Esophagus (tissue), 2 donors: Measurements from ENCODE around the gene VSIG8. TPM values are rescaled to one million over a fixed set of nuclear protein-coding genes. Genes with fewer than 3 reads are reported as not detected.

Experiments
- H3K27ac ChIP-seq, 2 donors: one replicate each; pipeline ENCODE4 v1.5.1; 2013; ENCODE audit warnings: low read depth in 2 of 2, mild to moderate bottlenecking in 2 of 2, inconsistent platforms in 1 of 2, low read length in 1 of 2, moderate library complexity in 1 of 2
- H3K27me3 ChIP-seq, 2 donors: one replicate each; pipeline ENCODE4 v1.6.1; 2013; ENCODE audit warnings: low read length in 2 of 2, control low read depth in 1 of 2, mild to moderate bottlenecking in 1 of 2; ENCODE audit not compliant: insufficient read depth in 2 of 2, control insufficient read depth in 1 of 2
- H3K36me3 ChIP-seq, 2 donors: one replicate each; pipeline ENCODE4 v1.6.1; 2013; ENCODE audit warnings: low read length in 1 of 2; ENCODE audit not compliant: control insufficient read depth in 2 of 2, insufficient read depth in 2 of 2
- H3K4me1 ChIP-seq, 2 donors: one replicate each; pipeline ENCODE4 v1.6.1; 2013; ENCODE audit warnings: low read length in 1 of 2; ENCODE audit not compliant: control insufficient read depth in 2 of 2, insufficient read depth in 2 of 2
- H3K4me3 ChIP-seq, 2 donors: one replicate each; pipeline ENCODE4 v1.5.1; 2013; ENCODE audit warnings: low read length in 2 of 2, mild to moderate bottlenecking in 2 of 2, low read depth in 1 of 2, moderate library complexity in 1 of 2
- H3K9me3 ChIP-seq, 2 donors: one replicate each; pipeline ENCODE4 v1.6.1; 2013; ENCODE audit warnings: mild to moderate bottlenecking in 2 of 2, low read depth in 1 of 2, low read length in 1 of 2, moderate library complexity in 1 of 2; ENCODE audit not compliant: control insufficient read depth in 2 of 2, insufficient read depth in 1 of 2
- WGBS, 2 donors: extraction: QIAGEN DNeasy Blood & Tissue Kit; methylation state at CpG; one replicate each; pipeline ENCODE4 v1.1.7; 2013; 5-methylcytosine and 5-hydroxymethylcytosine counted together
- polyA plus RNA-seq, 2 donors: library from polyadenylated mRNA; stranded (reverse); fragments of 200-250 nt; gene quantifications; one replicate each; pipeline ENCODE4 v1.2.3, GENCODE V29; 2013
- donor health status: healthy with polysubstance abuse.
- donor health status: Bipolar disorder and iron deficiency.

The VSIG8 gene
- polyA plus RNA-seq, 2 donors: 4.2 to 4.4 TPM

- Histone ChIP-seq H3K36me3 (no peaks in the 10 kb centered on the region), H3K27ac (peak overlapping the region; percentile 84 to 92), H3K4me3 (no peak overlapping the region), H3K27me3 (no peaks in the 10 kb centered on the region), H3K4me1 (peaks cover 2 to 23% of the 10 kb centered on the region in 2 donors), H3K9me3 (no peaks in the 10 kb centered on the region)
- WGBS, 2 donors: 36 to 53% methylated on average over 1 of the region's 1 CpG
Observed at GRCh38 chr1:159866066-159866465, 3.6 kb upstream of the VSIG8 start.

- no peaks in the 10 kb centered on the region for H3K36me3 ChIP-seq
- no peaks in the 10 kb centered on the region for H3K9me3 ChIP-seq
- no peak overlapping the region for H3K27ac ChIP-seq
- H3K4me1 ChIP-seq: peaks cover 7 to 31% of the 10 kb centered on the region in 2 donors
- H3K4me3 ChIP-seq: no peak overlapping the region
- no peaks in the 10 kb centered on the region for H3K27me3 ChIP-seq
- WGBS, 2 donors: 84 to 90% methylated on average over 2 of the region's 2 CpGs
Observed at GRCh38 chr1:159864262-159864661, 1.8 kb upstream of the VSIG8 start.

GRCh38 chr1:159862031-159862430 is 426 bp downstream of the VSIG8 start:
- 84 to 90% methylated on average over 5 of the region's 5 CpGs for WGBS, 2 donors
- Histone ChIP-seq H3K4me3 (no peak overlapping the region), H3K9me3 (no peaks in the 10 kb centered on the region), H3K36me3 (no peaks in the 10 kb centered on the region), H3K27me3 (no peaks in the 10 kb centered on the region), H3K4me1 (peaks cover 7 to 31% of the 10 kb centered on the region in 2 donors), H3K27ac (no peak overlapping the region)

GRCh38 chr1:159861218-159861617 is 1.2 kb downstream of the VSIG8 start:
- peaks cover 7 to 28% of the 10 kb centered on the region in 2 donors for H3K4me1 ChIP-seq
- WGBS, 2 donors: 76 to 79% methylated on average over 8 of the region's 8 CpGs
- no peaks in the 10 kb centered on the region for H3K27me3 ChIP-seq
- H3K36me3 ChIP-seq: no peaks in the 10 kb centered on the region
- no peak overlapping the region for H3K4me3 ChIP-seq
- peak overlapping the region; percentile 85 to 95 for H3K27ac ChIP-seq
- no peaks in the 10 kb centered on the region for H3K9me3 ChIP-seq

- WGBS, 2 donors: 35 to 49% methylated on average over 3 of the region's 3 CpGs
- Histone ChIP-seq H3K4me1 (peaks cover 7 to 28% of the 10 kb centered on the region in 2 donors), H3K9me3 (no peaks in the 10 kb centered on the region), H3K27ac (peak overlapping the region; percentile 85 to 95), H3K36me3 (no peaks in the 10 kb centered on the region), H3K27me3 (no peaks in the 10 kb centered on the region), H3K4me3 (no peak overlapping the region)
Observed at GRCh38 chr1:159860456-159860855, 2.0 kb downstream of the VSIG8 start.

GRCh38 chr1:159859767-159860322 is 2.6 kb downstream of the VSIG8 start:
- Histone ChIP-seq H3K27me3 (no peaks in the 10 kb centered on the region), H3K4me3 (no peak overlapping the region), H3K9me3 (no peaks in the 10 kb centered on the region), H3K27ac (peak overlapping the region; percentile 85 to 95), H3K4me1 (peaks cover 4 to 29% of the 10 kb centered on the region in 2 donors), H3K36me3 (no peaks in the 10 kb centered on the region)
- WGBS, 2 donors: 42 to 55% methylated on average over 7 of the region's 7 CpGs

GRCh38 chr1:159857889-159858288 is 4.6 kb downstream of the VSIG8 start:
- H3K9me3 ChIP-seq: no peaks in the 10 kb centered on the region
- H3K4me1 ChIP-seq: peaks cover 4 to 29% of the 10 kb centered on the region in 2 donors
- 92 to 95% methylated on average over 6 of the region's 6 CpGs for WGBS, 2 donors
- H3K27me3 ChIP-seq: no peaks in the 10 kb centered on the region
- no peak overlapping the region for H3K27ac ChIP-seq
- H3K36me3 ChIP-seq: no peaks in the 10 kb centered on the region
- no peak overlapping the region for H3K4me3 ChIP-seq

GRCh38 chr1:159856576-159856975 is 5.9 kb downstream of the VSIG8 start:
- H3K36me3 ChIP-seq: no peaks in the 10 kb centered on the region
- peaks cover 4 to 28% of the 10 kb centered on the region in 2 donors for H3K4me1 ChIP-seq
- H3K9me3 ChIP-seq: no peaks in the 10 kb centered on the region
- no peaks in the 10 kb centered on the region for H3K27me3 ChIP-seq
- peak overlapping the region in 1 of 2 donors; percentile 40 for H3K27ac ChIP-seq
- 90 to 97% methylated on average over 1 of the region's 1 CpG for WGBS, 2 donors
- no peak overlapping the region for H3K4me3 ChIP-seq

GRCh38 chr1:159855709-159856108 is 6.7 kb downstream of the VSIG8 start:
- H3K4me1 ChIP-seq: peaks cover 6 to 19% of the 10 kb centered on the region in 2 donors
- no peak overlapping the region for H3K4me3 ChIP-seq
- no peaks in the 10 kb centered on the region for H3K36me3 ChIP-seq
- WGBS, 2 donors: 89% methylated on average over 32 to 34 of the region's 34 CpGs
- peak overlapping the region; percentile 61 to 94 for H3K27ac ChIP-seq
- H3K27me3 ChIP-seq: no peaks in the 10 kb centered on the region
- no peaks in the 10 kb centered on the region for H3K9me3 ChIP-seq

- Histone ChIP-seq H3K4me3 (peak overlapping the region; percentile 60 to 69), H3K27me3 (no peaks in the 10 kb centered on the region), H3K9me3 (no peaks in the 10 kb centered on the region), H3K4me1 (peaks cover 2 to 13% of the 10 kb centered on the region in 2 donors), H3K27ac (peak overlapping the region; percentile 94), H3K36me3 (no peaks in the 10 kb centered on the region)
- WGBS, 2 donors: 0% methylated on average over 50 to 59 of the region's 59 CpGs
Observed at GRCh38 chr1:159854693-159855192, 7.7 kb downstream of the VSIG8 start.
